Measurements from ENCODE around the gene DCDC2C.

Gene DCDC2C

GRCh38 chr2:3712831-3713503 lies 9.6 kb downstream of the DCDC2C start:
- DNase-seq: no peak

GRCh38 chr2:3718679-3719078 lies 15.3 kb downstream of the DCDC2C start:
- no peak for DNase-seq

GRCh38 chr2:3725002-3725401 lies 21.6 kb downstream of the DCDC2C start:
- DNase-seq: no peak

- DNase-seq: no peak
Observed at GRCh38 chr2:3725458-3726250, 22.3 kb downstream of the DCDC2C start.

GRCh38 chr2:3726511-3726910 lies 23.1 kb downstream of the DCDC2C start:
- DNase-seq: no peak

DNA sequence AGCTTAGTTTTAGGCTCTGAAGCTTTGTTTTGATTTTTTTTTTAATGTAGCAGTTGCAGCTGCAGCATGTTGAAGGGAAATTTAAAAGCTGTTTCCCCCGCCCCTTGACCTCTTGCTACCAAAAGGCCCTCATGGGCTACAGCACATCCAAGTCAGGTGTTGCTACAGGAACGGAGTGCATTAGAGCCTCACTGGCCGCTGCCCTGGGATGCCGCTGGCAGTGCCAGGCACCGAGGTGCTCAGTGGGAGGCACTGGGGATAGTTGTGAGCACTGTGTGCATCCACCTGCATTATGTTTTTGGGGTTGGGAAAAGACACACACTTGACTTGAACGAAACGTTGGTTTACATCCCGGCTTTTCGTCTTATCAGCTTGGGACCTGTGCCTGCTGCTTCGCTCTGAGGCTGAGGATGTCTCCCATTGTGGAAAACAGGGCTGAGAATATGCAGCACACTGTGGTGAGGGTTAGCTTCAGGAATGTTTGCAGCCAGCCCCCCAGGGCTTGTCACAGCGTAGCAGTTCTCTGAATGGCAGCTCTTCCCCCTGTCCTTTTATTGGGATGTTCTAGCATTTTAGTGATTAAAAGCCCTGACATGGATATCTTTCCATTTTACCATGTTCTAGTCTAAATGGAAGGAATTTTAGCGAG lies 24.1 kb downstream of the DCDC2C start:
- no peak for DNase-seq

- no peak for DNase-seq
Observed at GRCh38 chr2:3728104-3729054, 25.0 kb downstream of the DCDC2C start.

- no peak for DNase-seq
Observed at GRCh38 chr2:3729055-3729448, 25.7 kb downstream of the DCDC2C start.

DNA sequence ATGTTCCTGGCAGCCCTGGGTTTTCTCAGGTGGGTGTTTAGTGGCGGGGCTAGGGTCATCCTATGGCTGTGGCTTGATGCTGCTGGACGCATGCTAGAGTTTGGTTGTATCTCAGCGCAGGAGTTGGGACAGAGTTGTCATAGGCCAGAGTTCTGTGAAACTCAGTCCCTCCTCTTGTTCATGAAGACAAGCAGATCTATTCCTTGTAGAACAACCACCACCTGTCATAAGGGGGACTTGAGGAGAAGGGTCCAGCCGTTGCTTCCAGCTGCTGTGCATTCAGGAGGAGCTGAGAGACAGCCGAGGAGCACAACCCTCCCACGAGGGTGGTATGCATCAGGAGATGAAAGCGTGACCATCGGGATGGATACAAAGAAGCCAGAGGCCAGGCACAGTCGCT lies 26.4 kb downstream of the DCDC2C start:
- DNase-seq: no peak

DNA sequence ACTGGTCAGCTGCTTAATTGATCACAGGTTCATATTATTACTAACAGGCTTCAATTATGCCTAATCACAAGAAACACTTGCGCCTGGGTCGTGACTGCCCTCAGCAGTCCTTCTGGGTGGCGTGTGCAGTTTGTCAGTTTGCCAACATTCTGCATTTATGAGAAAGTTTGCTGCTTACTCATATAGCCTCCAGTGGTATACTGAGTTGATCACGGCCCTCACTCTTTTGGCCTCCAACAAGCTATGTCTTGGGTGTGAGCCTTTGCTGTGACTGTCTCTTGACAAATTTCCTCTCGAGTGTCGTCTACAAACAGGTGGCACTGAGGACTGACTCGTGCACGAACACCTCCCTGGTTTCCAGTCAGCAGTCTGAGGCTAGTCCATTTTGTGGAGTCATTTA lies 27.3 kb downstream of the DCDC2C start:
- no peak for DNase-seq

DNA sequence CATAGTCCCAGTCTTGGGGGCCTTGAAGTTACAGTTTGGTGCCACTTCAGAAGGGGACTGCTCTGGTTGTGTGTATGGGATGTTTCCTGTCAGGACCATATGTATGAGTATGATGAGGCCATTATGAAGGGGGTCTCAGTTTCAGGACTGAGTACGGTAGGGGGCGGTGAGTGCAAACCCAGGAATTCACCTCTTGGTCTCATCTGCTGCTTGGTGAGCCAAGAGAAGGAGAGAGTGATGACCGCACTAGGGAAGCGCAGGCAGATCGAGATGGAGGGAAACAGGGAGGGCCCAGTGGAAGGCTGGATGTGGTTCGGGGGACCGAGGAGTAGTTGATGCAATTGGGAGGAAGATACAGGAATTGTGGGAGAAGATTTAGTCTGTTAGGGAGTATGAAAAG lies 28.5 kb downstream of the DCDC2C start:
- DNase-seq: no peak

GRCh38 chr2:3736112-3736511 lies 32.7 kb downstream of the DCDC2C start:
- no peak for DNase-seq

GRCh38 chr2:3737128-3737527 lies 33.8 kb downstream of the DCDC2C start:
- no peak for DNase-seq

- DNase-seq: no peak
Observed at GRCh38 chr2:3738454-3738853, 35.1 kb downstream of the DCDC2C start.

DNA sequence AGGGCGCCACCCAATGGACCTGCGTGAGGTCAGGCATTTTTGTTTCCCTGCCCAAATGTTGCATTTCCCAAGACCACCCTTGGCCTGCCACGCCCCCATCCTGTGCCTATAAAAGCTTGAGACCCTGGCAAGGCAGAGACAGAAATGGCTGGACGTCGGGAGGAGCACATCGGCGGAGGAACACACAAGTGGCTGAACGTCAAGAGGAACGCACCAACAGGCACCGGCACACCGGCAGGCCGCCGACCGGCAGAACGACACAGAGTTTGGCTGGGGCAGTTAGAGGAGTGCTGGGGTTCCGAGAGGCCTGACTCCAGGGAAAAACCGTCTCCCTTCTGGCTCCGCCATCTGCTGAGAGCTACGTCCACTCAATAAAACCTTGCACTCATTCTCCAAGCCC lies 35.9 kb downstream of the DCDC2C start:
- DNase-seq: no peak

GRCh38 chr2:3741396-3741795 lies 38.0 kb downstream of the DCDC2C start:
- no peak for DNase-seq

DNA sequence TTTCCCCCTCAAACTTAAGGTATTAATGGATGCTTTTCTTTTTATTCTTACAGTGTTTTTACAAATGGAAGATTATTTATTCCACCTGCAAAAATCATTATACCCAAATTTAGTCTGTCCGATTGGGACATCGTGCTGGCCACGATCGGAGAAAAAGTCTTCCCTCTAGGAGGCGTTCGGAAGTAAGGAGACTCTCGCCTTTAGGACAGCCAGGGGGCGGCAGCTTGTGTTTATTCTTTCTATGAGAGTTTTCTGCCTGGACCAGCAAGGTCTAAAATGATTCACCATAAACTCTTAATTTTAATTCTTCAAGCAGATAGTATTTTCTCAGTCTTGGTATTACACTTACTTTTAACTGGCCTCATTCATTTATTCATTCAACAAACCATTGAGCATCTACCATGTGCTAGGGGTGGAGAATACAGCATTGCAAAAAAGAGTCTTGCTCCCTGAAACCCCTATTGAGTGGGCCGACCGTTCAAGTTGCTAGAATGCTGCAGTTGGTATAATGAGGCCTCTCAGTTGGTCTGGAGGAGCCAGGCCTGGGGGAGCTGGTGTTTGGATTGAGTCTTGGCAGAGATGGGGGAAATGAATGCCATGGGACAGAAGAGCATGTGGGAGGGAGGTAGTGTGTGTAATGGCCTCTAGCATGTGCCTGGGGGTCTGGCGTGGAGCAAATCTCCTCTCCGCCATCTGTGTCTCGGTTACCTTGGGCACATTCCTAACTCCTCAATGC lies 38.7 kb downstream of the DCDC2C start:
- DNase-seq: no peak

DNA sequence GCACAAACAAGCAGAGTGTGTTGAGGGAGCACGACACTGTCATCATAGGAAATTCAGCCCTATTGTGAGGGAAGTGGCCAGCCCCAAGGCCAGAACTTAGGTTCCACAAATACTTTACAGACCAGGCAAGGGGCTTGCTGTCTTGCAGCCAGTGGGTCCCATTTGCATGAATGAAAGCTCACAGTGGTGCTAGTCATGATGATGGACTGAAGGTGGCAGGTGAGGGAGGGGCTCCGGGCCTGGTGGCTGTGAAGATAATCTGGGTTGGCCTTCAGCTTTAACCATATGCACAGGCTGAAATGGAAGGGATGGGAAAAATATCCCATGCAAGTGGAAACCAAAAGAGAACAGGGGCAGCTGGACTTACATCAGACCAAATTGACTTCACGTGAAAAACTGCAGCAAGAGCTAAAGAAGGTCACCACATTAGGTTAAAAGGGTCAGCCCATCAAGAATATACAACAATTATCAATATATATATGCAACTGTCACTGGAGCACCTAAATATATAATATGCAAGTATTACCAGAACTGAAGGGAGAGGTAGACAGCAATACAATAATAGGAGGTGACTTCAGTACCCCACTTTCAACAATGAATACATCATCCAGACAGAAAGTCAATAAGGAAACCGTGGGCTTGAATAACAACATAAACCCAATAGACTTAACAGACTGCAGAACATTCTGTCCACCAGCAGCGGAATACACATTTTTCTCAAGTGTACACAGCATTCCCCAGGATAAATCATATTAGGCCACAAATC lies 39.6 kb downstream of the DCDC2C start:
- no peak for DNase-seq

DNA sequence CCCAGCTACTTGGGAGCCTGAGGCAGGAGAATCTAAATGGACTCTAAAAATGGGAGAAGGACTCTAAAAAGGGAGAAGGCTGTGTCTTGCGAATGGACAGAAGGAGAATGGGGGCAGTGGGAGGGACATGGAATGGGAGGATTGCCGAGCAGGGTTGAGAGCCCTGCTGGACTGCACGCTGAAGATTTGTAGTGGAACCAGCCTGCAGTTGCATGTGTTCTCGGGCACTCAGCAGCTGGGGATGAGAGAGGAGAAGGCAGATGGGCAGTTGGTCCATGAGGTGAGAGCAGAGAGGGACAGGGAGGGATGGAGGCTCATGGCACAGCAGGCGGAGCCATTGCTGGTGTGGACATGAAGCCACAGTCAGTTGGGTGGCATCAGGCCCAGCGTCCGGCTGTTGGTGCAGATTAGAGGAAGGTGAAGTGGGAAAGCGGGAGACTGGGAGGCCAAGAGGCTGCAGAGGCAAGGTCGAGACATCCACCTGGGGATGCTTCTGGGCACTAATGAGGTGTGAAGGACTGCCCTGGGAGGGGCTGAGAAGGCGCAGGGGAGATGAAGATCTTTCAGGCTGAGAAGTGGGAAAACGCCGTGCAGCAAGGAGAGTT lies 40.7 kb downstream of the DCDC2C start:
- DNase-seq: no peak

DNA sequence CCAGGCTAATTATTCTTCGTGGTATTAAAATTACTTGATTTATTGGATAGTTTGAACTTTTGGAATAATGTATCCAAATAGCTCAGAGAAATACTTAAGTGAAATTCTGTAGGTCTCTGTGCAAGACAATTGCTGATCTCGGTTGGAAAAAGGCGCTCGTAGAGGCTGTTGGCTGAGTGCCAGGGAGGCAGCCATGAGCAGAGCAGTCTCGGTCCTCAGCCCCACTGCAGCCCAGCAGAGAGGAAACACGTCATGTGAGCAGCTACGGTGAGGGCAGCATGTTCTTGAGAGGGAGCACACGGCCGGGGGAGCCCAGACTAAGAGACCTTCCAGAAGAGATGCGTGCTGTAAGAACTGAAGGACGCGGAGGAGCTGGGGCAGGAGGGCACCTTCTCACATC lies 42.5 kb downstream of the DCDC2C start:
- DNase-seq: no peak
